ENCODE data around the gene TFAP2A.

The TFAP2A gene

GRCh38 chr6:10401004-10401536, 13.8 kb downstream of the TFAP2A start:
- no peak for DNase-seq (ENCODE audit: low read depth in 1 of 2, low spot score in 1 of 2)

- no peak for DNase-seq (ENCODE audit: low read depth in 1 of 2, low spot score in 1 of 2)
Measured at GRCh38 chr6:10400330-10400729, 14.5 kb downstream of the TFAP2A start.

GRCh38 chr6:10399451-10399850, 15.4 kb downstream of the TFAP2A start:
- no peak for DNase-seq (ENCODE audit: low read depth in 1 of 2, low spot score in 1 of 2)

- no peak for DNase-seq (ENCODE audit: low read depth in 1 of 2, low spot score in 1 of 2)
Measured at GRCh38 chr6:10398446-10399218, 16.2 kb downstream of the TFAP2A start.

- DNase-seq (ENCODE audit: low read depth in 1 of 2, low spot score in 1 of 2), result no peak
Measured at GRCh38 chr6:10397756-10398445, 17.0 kb downstream of the TFAP2A start.

GRCh38 chr6:10396785-10397184, 18.1 kb downstream of the TFAP2A start:
- no peak for DNase-seq (ENCODE audit: low read depth in 1 of 2, low spot score in 1 of 2)

GRCh38 chr6:10395704-10396546, 18.9 kb downstream of the TFAP2A start:
- DNase-seq (ENCODE audit: low read depth in 1 of 2, low spot score in 1 of 2), result no peak

GRCh38 chr6:10395171-10395703, 19.6 kb downstream of the TFAP2A start:
- DNase-seq (ENCODE audit: low read depth in 1 of 2, low spot score in 1 of 2), result no peak

GRCh38 chr6:10393544-10394225, 21.2 kb downstream of the TFAP2A start:
- DNase-seq (ENCODE audit: low read depth in 1 of 2, low spot score in 1 of 2), result no peak

- no peak for DNase-seq (ENCODE audit: low read depth in 1 of 2, low spot score in 1 of 2)
Measured at GRCh38 chr6:10391799-10392198, 23.1 kb downstream of the TFAP2A start.

- no peak for DNase-seq (ENCODE audit: low read depth in 1 of 2, low spot score in 1 of 2)
Measured at GRCh38 chr6:10391299-10391630, 23.6 kb downstream of the TFAP2A start.

GRCh38 chr6:10390495-10391298, 24.2 kb downstream of the TFAP2A start:
- no peak for DNase-seq (ENCODE audit: low read depth in 1 of 2, low spot score in 1 of 2)

GRCh38 chr6:10389739-10390494, 25.0 kb downstream of the TFAP2A start:
- DNase-seq (ENCODE audit: low read depth in 1 of 2, low spot score in 1 of 2), result no peak

GRCh38 chr6:10386756-10387654, 27.9 kb downstream of the TFAP2A start:
- DNase-seq (ENCODE audit: low read depth in 1 of 2, low spot score in 1 of 2), result no peak

- DNase-seq (ENCODE audit: low read depth in 1 of 2, low spot score in 1 of 2), result no peak
Measured at GRCh38 chr6:10386220-10386619, 28.7 kb downstream of the TFAP2A start.

GRCh38 chr6:10385524-10386132, 29.2 kb downstream of the TFAP2A start:
- no peak for DNase-seq (ENCODE audit: low read depth in 1 of 2, low spot score in 1 of 2)

GRCh38 chr6:10384610-10385523, 30.0 kb downstream of the TFAP2A start:
- DNase-seq (ENCODE audit: low read depth in 1 of 2, low spot score in 1 of 2), result no peak
